Measurements from ENCODE around the gene TRIP4.
A peak's percentile ranks its signal among the peaks of the same experiment; 100 is the strongest.

Gene TRIP4

GRCh38 chr15:64447536-64448315 is 60.1 kb downstream of the TRIP4 start:
- no peak for DNase-seq (ENCODE audit: low read depth, low spot score)

- no peak for DNase-seq (ENCODE audit: low read depth, low spot score)
Observed at GRCh38 chr15:64452988-64453688, 65.5 kb downstream of the TRIP4 start.

GRCh38 chr15:64453689-64454037 is 66.0 kb downstream of the TRIP4 start:
- DNase-seq (ENCODE audit: low read depth, low spot score) = no peak

GRCh38 chr15:64454282-64454681 is 66.6 kb downstream of the TRIP4 start:
- DNase-seq (ENCODE audit: low read depth, low spot score) = no peak

DNA sequence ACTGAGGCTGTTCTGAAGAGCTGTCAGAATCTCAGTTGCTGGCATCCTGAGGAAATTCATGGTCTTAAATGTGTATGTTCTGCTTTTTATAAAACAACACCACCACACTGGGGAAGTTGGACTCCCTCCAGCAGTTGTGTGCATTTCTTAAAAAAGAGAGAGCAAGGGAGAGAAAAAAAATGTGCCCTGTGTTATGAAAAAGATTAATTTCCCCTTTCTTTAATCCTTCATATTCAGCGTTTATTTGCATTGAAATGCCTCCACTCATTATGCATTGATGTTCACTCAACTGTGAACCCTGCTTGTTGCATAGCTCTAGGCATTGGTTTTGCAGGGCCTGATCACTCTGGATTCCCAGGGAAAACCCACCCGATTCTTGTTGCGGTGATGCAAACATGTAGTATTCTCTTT is 68.3 kb downstream of the TRIP4 start:
- DNase-seq (ENCODE audit: low read depth, low spot score) = no peak

DNA sequence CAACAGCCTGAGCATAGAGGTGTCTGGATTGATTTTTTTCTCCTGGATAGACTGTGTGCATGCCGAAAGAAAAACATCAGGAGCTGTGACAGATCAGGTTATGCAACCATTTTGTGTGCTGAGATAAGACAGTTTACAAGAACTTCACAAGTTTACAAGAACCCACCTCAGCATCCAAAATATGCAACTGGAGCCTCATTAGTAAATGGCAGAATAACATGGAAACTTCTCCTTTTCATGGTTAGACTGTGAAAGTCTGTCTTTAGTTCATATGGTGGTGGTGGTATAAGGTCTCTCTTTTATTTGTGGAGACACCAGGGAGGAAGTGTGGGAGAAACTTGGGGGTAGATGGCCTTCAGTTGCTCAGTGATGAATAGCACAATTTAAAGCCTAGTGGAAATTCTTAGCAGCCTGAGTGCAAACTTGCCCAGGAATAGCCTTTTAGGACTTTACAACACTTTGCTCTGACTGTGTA is 69.0 kb downstream of the TRIP4 start:
- no peak for DNase-seq (ENCODE audit: low read depth, low spot score)

DNA sequence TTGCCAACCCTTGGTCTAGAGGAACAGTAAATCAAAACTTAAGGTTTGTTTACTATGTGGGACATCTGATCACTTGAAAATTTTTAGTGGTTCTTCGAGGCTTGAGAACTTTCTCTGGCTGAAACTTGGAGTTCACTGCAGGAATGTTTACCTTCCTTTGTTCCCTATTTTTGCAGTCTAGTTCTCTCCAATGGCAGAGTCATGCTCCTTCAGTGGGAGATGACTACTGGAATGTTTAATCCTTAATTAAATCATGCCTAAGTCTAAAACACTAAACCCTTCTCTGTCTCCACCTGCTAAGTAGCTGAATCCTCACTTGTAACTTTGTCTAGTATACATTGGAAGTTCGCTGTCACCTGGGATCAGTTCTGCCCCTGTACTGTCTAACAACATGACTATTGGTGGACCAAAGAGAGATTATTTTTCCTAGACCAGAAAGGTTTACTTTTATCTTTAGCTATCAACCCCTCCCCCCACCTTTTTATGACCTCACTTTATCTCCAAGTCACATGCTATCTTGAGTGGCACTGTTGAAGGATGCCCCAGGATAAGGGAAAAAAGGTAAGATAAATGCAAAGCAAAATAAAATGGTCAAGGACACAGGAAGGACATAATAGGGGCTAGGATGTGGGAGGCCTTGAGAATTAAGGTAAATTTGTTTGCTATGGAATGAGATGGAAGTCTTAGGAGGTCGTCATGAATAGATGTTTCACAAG is 71.6 kb downstream of the TRIP4 start:
- no peak for DNase-seq (ENCODE audit: low read depth, low spot score)

GRCh38 chr15:64460206-64460723 is 72.6 kb downstream of the TRIP4 start, which contains the start of gene ZNF609:
TSS of gene ZNF609 (plus strand) at chr15:64460578. CDS start at chr15:64499420, 38,842 bp downstream.
- DNase-seq (ENCODE audit: low read depth, low spot score) = peak; percentile 99

DNA sequence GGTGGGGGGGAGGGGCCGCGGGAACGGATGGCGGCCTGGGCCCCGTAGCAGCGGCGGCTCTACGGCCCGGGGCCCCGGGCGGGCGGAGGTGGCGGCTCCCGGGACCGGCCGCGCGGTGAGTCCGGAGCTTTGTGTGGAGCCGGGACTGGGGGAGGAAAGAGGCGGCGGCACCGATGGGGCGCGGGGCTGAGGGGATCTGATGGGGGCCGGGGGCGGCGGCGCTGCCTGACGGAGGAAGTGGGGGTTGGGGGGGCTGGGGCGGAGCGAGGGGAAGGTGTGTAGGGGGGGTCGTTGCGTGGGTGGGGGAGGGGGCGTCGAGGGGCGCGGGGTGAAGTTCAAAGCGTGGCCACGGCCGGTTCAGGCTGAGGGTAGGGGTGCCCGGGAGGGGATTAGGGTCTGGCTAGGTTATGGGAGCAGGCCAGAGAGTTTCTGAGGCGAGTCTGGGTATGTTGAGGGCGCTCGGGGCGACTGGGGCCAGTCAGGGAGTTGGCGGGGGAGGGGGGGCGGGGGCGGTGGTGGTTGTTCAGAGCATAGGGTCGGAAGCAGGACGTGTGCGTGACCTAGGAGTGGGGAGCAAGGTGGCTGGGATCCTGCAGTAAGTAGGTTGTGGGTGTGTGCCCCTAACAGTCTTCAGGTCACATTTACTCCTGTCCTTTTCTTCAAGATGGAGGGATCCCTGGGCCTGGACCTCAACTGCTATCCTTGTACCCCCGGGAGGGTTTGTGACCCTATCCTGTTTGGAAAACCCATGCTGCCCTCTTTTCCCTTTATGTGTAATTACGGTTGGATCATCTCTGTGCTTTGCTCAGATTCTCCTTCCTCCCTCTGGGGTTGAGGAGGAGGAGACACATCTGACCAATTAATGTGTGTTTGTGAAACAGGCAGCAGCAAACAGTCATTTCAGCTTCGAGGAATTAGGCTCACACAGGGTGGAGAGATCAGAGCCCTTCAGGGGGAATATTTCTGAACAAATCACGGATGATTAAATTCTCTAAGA is 73.4 kb downstream of the TRIP4 start:
- DNase-seq (ENCODE audit: low read depth, low spot score) = no peak

DNA sequence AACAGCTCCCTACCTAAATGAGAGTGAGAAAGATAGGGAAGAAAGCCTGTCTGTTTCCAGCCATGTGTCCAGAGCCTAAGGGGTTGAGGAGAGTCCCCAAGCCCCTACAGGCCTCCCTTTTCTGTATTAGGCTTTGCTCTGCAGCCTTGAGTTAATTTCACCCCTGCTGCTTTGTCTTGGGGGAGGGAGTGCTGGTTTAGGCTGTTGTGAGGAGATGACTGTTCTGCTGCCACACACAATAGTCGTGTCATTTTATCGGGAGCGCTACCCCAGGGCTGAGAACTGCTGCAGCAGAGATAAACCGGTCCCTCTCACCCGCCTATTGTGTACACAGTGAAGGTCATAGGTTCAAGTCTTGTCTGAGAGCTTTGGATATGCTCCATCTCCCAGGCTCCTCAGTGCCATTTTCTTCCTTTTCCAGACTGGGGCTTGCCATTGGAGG is 74.1 kb downstream of the TRIP4 start:
- DNase-seq (ENCODE audit: low read depth, low spot score) = peak; percentile 86

GRCh38 chr15:64462492-64462891 is 74.9 kb downstream of the TRIP4 start:
- no peak for DNase-seq (ENCODE audit: low read depth, low spot score)

DNA sequence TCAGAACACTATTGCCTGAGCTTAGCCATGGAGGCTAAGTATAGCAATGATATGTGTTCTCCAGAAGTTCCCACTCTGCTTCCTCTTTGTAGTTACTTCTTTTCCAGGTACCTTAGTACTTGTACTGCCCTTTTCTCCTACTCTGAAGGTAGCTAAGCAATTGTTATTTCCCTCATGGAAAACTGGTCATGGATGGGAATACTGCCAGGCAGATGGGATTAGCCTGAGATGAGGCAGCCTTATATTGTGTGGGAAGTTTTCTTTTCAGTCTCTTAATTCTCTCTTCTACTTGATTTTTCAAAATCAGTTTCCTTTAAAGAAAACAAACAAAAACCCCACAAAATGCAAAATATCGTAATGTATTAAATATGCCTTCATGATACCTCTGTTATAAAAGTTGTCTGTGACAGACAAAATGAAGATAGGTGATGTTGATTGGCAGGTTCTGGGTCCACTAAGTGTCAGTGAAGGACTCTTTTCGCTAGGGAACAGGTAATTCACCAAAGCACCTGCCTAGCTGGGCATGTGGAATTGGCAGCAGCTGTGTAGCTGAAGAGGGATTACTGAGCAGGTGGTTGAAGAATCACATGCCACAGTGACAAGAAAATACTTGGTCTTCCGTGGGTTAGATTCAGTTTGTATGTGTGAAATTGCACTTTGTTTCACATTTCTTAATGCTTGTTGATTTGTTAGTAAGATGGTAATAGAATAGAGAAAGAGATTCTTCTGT is 76.8 kb downstream of the TRIP4 start:
- no peak for DNase-seq (ENCODE audit: low read depth, low spot score)

GRCh38 chr15:64466408-64467141 is 78.9 kb downstream of the TRIP4 start:
- DNase-seq (ENCODE audit: low read depth, low spot score) = peak; percentile 14

- no peak for DNase-seq (ENCODE audit: low read depth, low spot score)
Observed at GRCh38 chr15:64472161-64472560, 84.5 kb downstream of the TRIP4 start.

- no peak for DNase-seq (ENCODE audit: low read depth, low spot score)
Observed at GRCh38 chr15:64474846-64475245, 87.2 kb downstream of the TRIP4 start.

GRCh38 chr15:64476550-64476949 is 88.9 kb downstream of the TRIP4 start:
- DNase-seq (ENCODE audit: low read depth, low spot score) = peak; percentile 23

DNA sequence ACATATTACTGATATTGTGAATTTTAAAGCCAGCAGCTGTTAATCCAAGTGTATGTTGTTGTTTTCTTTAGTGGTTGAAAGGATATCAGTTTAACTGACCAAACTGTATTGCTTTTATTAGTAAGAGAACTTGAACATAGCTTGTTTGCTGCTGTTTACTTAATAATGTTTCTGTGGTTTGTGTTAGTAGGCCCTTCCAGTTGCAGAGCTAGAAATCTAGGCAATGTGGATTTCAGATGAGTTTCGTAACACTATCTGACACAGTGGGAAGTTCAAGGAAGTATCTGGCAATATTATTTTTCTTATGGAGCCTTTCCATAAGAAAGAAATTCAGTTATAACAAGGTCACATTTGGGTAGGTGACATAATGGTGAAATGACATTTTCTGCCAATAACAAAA is 91.2 kb downstream of the TRIP4 start:
- DNase-seq (ENCODE audit: low read depth, low spot score) = no peak

- DNase-seq (ENCODE audit: low read depth, low spot score) = no peak
Observed at GRCh38 chr15:64480891-64481290, 93.3 kb downstream of the TRIP4 start.

DNA sequence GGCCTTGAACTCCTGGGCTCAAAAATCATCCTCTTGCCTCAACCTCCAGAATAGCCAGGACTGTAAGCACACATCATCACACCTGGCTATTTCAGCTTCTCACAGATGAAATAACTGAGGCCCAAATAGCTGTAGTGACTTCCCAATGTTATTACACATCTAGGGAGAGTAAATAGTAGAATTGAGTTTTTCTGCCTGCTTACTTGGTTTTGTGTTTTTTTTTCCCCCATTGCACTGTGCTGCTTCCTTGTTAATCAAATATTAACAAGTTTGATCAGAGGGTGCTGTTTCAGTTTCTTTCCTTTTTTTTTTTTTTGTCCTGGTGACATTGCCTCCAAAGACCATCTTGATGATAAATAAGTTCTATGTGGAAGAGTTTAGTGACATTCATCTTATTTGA is 96.1 kb downstream of the TRIP4 start:
- no peak for DNase-seq (ENCODE audit: low read depth, low spot score)
